SIG-M5 treated with dmso at 0.1 percent for 504 hours (cell line): Measurements from ENCODE around the gene EPAS1.

Source experiments
- DNase-seq: peaks from one replicate; lab custom pipeline; 2025; ENCODE audit not compliant: unreplicated experiment; lab: John Stamatoyannopoulos, UW

Gene EPAS1

GRCh38 chr2:46362667-46363012, 65.4 kb downstream of the EPAS1 start:
- no peak for DNase-seq

GRCh38 chr2:46363535-46364170, 66.4 kb downstream of the EPAS1 start:
- DNase-seq = no peak

- peak; percentile 75 for DNase-seq
Measured at GRCh38 chr2:46364797-46365457, 67.7 kb downstream of the EPAS1 start.

DNA sequence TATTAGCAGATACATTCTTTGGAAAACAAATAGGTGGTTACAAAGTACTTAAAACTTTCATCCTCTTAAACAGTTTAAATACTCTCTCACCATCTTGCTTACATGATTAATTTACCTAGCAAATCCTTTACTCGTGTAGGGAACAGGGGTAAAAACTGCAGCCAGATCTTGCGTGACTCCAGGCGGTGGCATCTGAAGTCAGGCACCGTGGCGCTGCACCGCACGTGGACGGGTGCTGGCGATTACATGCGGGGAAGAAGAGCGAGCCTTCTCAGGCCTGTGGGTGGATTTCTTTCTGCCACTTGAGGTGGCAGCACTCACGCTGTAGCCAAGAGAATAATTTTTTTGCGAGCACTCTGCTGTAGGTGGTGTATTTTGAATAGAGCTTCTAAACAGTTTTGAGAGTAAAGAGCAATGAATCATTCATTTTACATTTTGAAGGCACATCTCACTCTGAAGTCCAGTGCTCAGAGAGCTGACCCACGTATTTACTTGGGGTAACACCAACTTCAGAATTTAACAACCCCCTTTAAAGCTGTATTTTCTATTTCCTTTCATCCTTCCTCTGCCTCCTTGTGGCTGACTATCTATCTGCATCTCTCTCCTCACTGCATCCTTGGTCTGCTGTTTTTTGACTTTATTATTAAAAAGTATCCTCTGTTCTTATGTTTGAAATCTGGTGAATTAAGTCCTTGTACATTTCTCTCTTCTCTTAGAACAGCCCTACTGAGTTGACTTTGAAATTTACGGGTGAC, 68.9 kb downstream of the EPAS1 start:
- DNase-seq = no peak

GRCh38 chr2:46366668-46367052, 69.5 kb downstream of the EPAS1 start:
- DNase-seq = no peak

- no peak for DNase-seq
Measured at GRCh38 chr2:46367286-46367685, 70.1 kb downstream of the EPAS1 start.

GRCh38 chr2:46368401-46368800, 71.2 kb downstream of the EPAS1 start:
- DNase-seq = peak; percentile 66

DNA sequence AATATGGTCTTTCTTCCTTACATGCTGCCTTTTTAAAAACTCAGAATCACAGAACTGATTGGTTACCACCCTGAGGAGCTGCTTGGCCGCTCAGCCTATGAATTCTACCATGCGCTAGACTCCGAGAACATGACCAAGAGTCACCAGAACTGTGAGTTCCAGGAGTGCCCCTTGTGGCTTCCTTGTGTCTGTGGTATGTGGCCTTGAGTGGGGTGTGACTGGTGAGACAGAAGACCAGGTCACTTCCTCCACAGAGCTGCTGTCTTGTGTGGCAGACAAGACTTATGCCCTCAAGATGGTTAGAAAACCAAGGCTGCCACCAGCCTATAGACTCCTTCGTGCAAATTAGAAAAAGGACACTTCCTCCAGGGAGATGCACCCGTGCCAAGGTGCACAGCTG, 72.6 kb downstream of the EPAS1 start:
- DNase-seq = no peak

DNA sequence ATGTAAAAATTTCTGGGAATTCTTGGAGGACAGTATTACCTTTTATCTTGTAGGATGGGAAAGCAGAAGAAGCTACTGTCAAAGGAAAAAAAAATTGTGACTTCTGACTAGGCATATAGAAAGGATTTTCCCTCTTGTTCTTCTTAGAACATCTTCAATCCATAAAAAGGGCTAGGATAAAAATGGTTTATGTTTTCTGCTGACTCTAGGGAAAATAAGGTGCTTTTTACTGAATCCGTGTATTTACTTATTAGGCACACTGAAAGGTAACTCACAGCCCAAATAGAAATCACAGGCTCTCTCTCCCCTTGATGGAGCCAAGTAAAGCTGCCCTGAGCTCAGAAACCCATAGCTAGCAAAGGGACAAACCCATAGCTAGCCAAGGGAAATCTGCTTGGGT, 74.6 kb downstream of the EPAS1 start:
- no peak for DNase-seq

DNA sequence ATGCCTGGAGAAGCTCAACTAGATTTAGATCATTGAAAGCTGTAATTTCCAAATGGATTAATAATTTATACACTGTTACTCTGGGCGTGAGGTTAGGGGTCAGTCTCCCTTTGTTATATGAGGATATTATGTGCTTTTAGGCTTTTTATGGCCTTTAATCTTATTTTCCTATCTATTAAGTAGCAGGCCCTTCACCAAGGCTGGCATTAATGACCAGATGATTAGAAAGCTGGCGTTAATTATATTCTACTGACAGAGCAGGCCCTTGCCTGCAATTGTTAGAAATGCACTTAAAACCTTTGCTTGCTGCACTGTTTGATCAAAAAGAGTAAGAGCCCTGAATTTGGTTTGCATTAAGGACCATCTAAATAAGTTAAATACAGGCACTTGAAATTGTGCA, 75.3 kb downstream of the EPAS1 start:
- no peak for DNase-seq

- DNase-seq = no peak
Measured at GRCh38 chr2:46373238-46373637, 76.0 kb downstream of the EPAS1 start.

DNA sequence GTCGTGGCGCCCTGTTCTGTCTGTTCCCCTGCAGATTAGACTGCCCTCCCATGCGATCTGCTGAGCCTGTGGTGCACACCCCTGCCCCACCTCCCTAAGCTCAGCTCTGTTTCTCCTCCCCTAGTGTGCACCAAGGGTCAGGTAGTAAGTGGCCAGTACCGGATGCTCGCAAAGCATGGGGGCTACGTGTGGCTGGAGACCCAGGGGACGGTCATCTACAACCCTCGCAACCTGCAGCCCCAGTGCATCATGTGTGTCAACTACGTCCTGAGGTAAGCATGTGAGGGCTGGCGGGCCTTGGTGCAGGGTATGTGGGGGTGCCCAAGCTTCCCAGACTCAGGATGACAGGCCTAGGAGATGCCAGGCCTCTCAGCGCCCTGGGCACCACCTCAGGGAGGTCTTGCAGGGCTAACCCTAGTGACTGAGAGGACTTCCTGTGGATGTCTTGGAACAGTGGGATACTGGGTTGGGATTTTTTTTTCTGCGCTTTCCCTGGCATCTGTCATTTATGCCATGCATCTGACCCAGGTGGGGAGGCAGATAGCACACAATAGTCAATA, 78.4 kb downstream of the EPAS1 start:
- DNase-seq = no peak

- no peak for DNase-seq
Measured at GRCh38 chr2:46376586-46376985, 79.4 kb downstream of the EPAS1 start.

- DNase-seq = no peak
Measured at GRCh38 chr2:46377101-46377581, 79.9 kb downstream of the EPAS1 start.

DNA sequence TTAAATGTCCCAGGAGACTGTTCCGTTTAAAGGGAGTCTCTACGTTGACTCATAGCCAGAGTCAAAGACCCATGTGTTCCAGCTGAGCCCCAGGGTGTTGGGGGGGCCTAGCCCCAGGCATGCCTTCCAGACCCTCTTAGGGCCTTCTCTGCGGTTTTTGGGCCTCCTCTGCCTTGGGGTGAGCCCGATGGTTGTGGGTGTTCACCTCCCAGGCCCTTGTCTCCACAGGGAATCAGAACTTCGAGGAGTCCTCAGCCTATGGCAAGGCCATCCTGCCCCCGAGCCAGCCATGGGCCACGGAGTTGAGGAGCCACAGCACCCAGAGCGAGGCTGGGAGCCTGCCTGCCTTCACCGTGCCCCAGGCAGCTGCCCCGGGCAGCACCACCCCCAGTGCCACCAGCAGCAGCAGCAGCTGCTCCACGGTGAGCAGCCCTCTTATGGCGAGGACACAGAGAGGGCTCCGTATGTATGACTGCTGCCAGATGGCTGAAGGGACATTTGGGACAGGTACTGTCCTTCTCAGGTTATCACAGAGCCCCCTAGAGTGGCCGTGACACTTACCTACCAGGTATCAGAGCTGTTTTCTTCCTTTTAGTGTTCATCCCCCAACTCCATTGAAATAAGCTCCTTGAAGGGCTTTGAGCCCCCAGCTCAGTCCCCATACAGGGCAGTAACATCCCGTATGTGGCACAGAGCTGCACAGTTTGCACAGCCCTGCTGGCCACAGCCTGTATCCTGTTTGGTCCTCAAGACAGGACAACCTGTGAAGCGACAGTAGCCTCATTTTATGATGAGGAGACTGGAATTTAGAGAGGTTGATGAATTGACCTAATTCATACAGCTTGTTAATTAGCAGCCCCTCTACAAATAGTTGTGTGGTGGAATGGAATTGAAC, 80.7 kb downstream of the EPAS1 start:
- no peak for DNase-seq

GRCh38 chr2:46378616-46379015, 81.4 kb downstream of the EPAS1 start:
- DNase-seq = no peak

GRCh38 chr2:46379213-46380037, 82.2 kb downstream of the EPAS1 start:
- no peak for DNase-seq

GRCh38 chr2:46380038-46380940, 83.1 kb downstream of the EPAS1 start:
- DNase-seq = no peak

DNA sequence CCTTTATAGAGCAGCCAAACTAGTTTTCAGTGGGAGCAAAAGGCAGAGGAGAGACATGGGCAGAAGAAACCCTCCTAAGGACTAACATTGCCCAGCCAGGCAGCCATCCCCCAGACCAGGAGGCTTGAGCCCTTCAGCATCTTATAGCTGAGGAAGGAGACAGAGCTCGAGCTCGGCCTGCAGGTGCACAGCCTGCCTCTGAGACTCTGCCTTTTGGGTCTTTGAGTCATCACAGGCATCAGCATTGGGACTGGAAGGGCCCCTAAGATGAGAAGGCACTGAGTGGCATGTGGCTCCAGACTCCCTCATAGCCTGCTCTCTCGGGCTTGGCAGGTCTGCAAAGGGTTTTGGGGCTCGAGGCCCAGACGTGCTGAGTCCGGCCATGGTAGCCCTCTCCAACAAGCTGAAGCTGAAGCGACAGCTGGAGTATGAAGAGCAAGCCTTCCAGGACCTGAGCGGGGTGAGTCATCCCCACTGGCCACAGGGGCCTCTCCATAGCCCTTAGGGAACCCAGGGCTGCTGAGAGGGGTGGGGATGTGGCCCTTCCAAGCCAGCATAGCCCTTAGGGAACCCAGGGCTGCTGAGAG, 84.1 kb downstream of the EPAS1 start:
- no peak for DNase-seq
